NCI-H2227 (cell line): Measurements from ENCODE around the gene RPRM.
"Not testable (repeated sequence)": the region's sequence is repeated elsewhere in the genome, so short reads cannot be mapped to it uniquely, and the experiment has no call there.

Experiments used
- DNase-seq: peaks from one replicate; lab custom pipeline; 2025; ENCODE audit not compliant: unreplicated experiment; lab: John Stamatoyannopoulos, UW

Gene RPRM

DNA sequence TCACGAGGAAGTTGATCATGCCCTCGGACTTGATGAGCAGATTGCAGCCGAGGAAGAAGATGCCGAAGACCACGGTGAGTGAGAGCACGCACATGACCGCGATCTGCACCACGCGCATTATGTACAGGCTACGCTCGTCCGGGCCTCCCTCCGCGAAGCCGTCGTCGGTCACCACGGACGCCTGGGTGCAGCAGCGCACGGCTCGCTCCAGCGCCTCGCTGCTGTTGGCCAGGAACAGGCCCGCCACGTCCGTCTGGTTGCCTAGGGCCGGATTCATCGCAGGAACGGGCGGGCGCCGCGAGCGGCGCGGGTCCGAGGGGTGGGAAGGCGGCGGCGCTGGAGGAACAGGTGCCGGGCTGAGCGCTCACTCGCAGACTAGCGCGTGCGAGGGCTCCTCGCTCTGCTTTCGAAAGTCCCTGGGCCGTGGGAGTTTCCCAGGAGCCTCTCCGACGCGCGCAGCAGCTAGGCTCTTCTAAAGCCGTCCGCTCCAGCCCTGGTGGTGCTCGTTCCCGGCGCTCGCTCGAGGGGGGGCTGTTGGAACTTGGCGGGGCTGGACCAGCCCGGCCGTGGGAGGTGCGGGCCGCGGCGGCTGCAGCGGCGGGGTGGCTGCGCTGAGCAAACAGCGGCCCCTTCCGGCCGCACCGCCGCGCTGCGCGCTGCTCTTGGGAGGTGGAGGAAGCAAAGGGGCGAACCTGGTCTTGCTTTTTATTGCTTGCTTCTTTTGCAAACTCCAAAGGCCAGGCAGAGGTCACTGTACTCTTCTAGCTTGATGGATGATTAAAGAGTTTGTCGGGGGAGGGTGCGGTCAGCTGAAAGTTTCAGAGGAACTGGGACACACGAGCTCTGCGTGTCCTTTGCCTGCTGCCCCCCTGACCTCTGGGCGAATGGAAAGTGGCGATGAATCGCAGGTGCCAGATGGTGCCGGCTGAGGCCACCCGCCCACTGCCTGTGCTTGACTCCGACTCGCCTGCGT is at the start of gene RPRM:
Gene RPRM (minus strand): TSS at position 474 of the 973 bp plus-strand sequence. CDS start 197 bp downstream, at position 277.
- peak; percentile 96 for DNase-seq

- peak; percentile 83 for DNase-seq
These were observed 40.8 kb upstream of the RPRM start for GRCh38 chr2:153519257-153519875.

GRCh38 chr2:153512331-153512730 is 33.8 kb upstream of the RPRM start:
- DNase-seq = no peak

DNA sequence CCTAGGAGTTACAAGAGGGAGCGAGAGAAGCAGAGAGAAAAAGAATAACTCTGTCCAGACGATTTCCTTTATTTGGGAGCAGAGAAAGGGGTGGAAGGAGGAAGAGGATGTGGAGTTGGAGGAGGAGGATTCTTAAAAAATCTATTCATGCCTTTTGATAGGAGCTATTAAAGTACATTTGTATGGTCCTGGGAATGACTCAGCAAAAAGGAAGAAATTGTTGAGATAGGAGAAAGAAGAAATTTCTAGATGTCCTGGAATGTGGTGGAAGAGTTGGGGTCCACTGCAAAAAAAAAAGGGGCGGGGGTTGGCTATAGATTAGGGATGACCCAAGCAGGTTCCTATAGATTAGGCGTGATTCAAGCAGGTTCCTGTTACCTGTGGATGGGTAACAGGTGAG is 32.4 kb upstream of the RPRM start:
- no peak for DNase-seq

DNA sequence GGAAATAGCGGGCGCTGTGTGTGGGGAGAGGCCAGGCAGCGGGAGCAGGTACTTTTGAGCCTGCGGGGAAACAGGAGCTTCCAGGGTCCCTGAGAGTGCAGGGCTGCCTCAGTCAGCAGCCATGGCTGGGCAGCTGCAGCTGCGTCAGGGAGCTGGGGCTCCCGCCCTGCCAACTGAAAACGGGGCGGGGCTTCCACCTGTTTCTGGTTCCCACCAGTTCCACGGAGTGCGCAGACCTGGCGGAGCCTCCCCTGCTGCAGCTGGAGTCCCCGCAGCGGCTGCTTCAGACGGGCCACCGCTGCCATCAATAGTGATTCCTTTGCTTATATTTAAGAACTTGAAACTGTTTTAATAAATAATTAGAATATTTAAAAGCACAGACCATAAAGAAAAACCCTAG is 30.6 kb upstream of the RPRM start:
- DNase-seq = peak; percentile 72

GRCh38 chr2:153506499-153506898 is 27.9 kb upstream of the RPRM start:
- not testable (repeated sequence) for DNase-seq

- DNase-seq = no peak
These were observed 20.9 kb upstream of the RPRM start for GRCh38 chr2:153499439-153499838.

GRCh38 chr2:153497938-153498629 is 19.5 kb upstream of the RPRM start:
- no peak for DNase-seq

DNA sequence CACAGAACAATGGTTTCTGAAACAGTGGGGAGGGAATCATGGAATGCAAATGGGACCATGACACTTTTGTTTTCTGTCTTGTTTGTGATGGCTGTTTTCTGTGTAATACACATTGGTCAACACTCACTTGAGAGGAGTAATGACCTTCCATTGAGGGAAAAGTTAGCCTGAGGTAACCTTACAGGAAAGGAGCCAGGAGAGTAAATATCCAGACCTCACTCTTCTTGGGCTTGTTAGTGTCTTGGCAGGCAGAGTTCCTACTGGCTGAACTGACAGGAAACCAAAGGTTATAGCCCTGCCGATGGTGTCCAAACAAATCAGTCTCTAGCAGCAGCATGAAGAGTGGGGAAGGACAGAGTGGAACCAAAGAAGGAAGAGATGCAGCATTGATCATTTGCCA is 17.2 kb upstream of the RPRM start:
- no peak for DNase-seq

GRCh38 chr2:153488072-153488471 is 9.5 kb upstream of the RPRM start:
- no peak for DNase-seq

DNA sequence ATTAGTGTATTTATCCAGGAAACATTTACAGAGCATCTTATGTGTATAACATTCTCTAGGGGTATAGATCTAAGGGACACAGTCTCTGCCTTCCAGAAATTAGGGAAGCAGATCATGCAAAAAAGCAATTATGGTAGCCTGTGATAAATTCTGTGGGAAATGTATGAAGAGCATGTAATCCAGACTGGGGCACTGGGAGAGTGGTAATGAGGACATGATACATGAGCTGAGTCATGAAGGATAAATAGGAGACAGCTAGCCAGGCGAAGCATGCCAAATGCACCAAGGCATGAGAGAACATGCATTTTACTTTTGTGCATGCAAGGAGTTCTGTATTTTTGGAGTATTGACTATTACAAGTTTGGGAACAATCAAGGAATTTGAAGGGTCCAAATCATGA is 8.9 kb upstream of the RPRM start:
- no peak for DNase-seq

DNA sequence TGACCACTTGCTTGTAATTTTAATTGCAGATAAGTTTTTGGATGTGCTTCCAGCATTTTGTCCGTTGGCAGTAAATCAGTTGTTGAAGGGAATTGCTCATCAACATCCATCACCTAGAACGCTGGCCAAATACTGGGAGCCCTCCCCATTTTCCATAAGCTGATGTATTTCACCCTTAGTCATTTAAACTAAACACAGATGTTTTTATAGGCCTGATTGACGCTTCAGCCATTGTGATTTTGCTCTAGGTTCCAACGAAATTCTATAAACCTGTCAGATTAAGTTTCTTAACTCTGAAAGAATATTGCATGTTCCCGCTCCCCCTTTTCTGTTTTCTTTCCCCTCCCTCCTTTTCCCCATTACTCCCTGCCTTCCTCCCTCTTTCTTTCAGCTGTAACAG is 1.0 kb upstream of the RPRM start:
- no peak for DNase-seq

GRCh38 chr2:153477636-153478288 is 800 bp downstream of the RPRM start:
- DNase-seq = peak; percentile 62

DNA sequence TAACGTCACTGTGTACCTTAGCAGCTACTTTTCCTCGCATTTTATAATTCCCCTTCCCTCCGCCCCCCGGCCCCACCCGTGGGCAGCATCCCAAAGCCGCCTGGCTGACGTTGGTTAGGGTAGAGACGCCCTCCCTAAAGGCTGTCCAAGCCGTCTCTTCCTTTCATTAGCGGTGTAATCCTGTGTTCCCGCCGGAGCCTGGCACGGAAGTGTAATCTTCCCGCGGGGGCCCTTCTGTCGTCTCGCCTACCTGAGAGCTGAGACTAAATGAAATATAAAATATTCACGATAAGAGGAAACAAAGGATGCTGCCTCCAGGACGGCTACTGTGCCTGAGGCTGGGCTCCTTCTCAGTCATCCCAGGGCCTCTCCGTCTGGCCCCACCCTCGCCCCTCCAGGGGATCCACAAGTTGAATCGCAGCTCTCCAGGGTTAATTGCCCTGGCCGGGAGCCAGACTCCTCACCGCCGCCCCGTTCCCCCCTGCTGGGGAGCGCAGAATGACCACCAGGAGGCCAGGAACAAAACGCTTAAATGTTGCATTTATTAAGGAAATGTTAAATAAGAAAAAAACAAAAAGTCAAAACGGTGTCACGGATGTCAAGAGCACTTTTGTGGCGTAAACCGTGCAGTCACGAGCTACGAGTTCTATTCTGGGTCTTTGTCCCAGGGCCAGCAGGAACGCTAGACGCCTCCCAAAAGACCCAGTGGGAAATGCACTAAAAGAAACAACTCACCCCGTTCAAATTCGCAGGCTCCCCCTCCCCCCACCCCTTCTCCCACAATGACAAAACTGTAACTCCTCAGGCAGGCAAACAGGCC is 1.5 kb downstream of the RPRM start:
- DNase-seq = peak; percentile 71

DNA sequence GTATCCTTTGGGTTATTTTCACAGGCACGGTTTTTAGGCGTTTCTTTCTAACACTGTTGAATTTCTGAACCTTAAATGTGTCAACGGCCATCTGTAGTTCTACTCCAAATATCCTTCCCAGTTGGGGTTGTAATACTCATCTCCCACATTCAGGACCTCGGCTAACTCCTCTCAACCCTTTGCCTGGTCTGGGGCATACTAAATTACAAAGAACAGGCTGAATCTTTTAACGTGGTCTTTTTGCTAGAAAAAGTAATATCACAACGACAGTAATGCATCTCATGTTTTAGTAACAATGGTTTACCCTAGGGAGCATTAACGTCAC is 2.1 kb downstream of the RPRM start:
- no peak for DNase-seq

DNA sequence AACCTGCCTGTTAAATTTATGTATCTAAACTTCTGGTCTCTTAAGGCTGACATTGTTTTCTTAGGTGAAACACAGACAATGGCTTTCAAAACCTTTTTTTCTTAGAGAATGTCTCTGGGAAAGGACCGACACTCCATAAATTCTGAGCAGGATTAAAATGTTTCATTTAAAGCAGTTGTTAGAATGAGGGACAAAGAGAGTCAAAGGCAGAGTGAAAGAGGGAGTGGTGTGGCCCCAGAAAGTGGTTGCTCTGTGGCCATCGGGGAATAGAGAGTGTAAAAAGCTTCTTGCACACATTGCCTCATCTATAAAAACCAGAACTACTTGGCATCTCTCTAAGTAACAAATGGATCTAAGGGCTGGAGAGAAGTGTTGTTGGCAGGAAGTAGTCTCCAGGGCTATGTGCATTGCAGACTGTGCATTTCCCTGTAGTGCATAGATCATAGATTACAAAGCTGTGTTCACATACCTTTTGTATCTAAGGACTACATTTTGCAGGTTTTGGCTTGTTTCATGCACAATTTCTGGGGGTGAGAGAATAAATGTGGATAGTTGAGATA is 3.6 kb downstream of the RPRM start:
- no peak for DNase-seq

- DNase-seq = no peak
These were observed 4.2 kb downstream of the RPRM start for GRCh38 chr2:153474407-153474806.

DNA sequence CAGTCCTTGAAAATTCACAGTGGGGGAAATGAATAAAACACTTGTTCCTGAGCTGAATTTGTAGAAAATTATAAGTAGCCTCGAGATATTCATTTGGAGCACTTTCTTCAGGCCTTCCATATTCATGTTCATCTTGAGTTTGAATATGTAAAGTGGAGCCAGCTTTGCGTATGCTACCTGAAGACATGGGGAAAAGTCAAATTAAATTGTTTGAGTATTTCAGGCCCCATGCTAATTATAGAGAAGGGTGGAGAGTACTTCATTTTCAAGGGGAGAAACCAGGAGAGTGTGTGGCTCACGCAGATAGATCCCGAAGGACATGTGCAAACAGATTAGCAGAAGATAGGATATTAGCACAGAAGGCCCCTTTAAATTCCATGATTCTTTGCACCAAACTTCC is 7.7 kb downstream of the RPRM start:
- DNase-seq = no peak

DNA sequence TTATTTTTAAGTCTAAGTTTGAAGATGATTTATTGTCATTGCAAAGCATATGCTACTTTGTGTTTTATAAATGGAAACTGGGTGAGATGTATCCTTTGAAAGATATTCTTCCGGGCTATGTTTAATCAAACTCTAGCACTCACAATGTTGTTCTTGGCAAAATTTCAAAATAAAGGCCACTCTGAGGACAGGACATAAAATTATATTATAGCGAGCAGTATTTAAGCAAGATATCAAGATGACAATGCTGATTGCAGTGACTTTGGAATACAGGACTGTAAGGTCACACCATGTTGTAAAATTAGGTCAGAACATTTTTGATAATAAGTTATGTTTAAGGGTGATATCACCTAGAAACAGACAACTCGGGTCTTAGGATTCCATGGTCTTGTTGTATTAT is 14.2 kb downstream of the RPRM start:
- no peak for DNase-seq

DNA sequence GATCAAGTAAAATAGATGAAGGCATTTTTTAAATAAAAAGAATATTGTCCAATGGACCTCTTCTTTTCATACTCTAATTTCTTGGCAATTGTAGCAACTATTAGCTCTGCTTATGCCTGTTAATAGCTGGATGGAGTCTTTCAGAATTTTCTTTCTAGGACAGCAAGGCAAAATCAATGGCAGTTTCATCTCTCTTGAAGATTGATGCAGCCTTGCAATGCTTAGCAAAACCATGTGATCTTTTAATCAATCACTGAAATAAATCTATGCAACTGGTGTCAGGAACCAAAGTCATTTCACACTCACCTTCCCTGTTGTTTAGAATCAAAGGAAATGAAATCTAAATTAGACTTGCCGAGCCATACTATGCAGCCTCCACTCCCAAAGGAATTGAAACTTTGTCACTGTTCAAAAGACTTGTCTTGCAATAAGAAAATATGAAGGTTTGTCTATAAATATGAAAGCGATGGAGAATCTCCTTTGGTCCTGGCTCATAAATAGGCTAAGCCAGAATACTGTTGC is 16.2 kb downstream of the RPRM start:
- no peak for DNase-seq
